Chondrocyte (in vitro differentiated cells): ENCODE data around the gene TTC33. TPM values are rescaled to one million over a fixed set of nuclear protein-coding genes. Genes with fewer than 3 reads are reported as not detected.
"Not testable (repeated sequence)": the region's sequence is repeated elsewhere in the genome, so short reads cannot be mapped to it uniquely, and the experiment has no call there.

Experiments
- DNase-seq: peaks from one replicate; pipeline ENCODE4 v3.0.0; 2021; ENCODE audit warnings: mixed read lengths, low spot score
- H3K27ac Mint-ChIP-seq: one replicate; pipeline ENCODE4 v1.8.0; 2021; ENCODE audit warnings: mild to moderate bottlenecking, moderate library complexity, mixed read lengths; ENCODE audit not compliant: unreplicated experiment
- H3K27me3 Mint-ChIP-seq: 2 replicates; pipeline ENCODE4 v1.8.0; 2021; ENCODE audit warnings: low read depth, mixed read lengths
- H3K36me3 Mint-ChIP-seq: 2 replicates; pipeline ENCODE4 v1.8.0; 2021; ENCODE audit warnings: low read depth, mixed read lengths
- H3K4me1 Mint-ChIP-seq: 2 replicates; pipeline ENCODE4 v1.8.0; 2021; ENCODE audit warnings: low read depth, mild to moderate bottlenecking, mixed read lengths
- H3K4me3 Mint-ChIP-seq: one replicate; pipeline ENCODE4 v1.8.0; 2021; ENCODE audit warnings: mild to moderate bottlenecking, moderate library complexity, mixed read lengths; ENCODE audit not compliant: unreplicated experiment
- H3K9me3 Mint-ChIP-seq: 2 replicates; pipeline ENCODE4 v1.8.0; 2021; ENCODE audit warnings: low read depth, mixed read lengths
- CTCF ChIP-seq: fragments of 200-600 bp; sonication (generic); IDR thresholded peaks from 2 replicates; pipeline ENCODE4 v1.5.0; 2021; ENCODE audit warnings: antibody characterized with exemption, mild to moderate bottlenecking, moderate library complexity
- total RNA-seq: library from RNA; stranded (reverse); gene quantifications from 3 replicates; pipeline ENCODE4 v1.2.1, GENCODE V29; 2021

TTC33 gene
- total RNA-seq, 1 donor from 2014 or later, result 14.3 TPM

- peaks cover 7% of the 10 kb centered on the region for H3K4me1 Mint-ChIP-seq
- no peak for TF ChIP-seq CTCF
- H3K27ac Mint-ChIP-seq, result no peak overlapping the region
- no peaks in the 10 kb centered on the region for H3K9me3 Mint-ChIP-seq
- no peak for DNase-seq
- no peaks in the 10 kb centered on the region for H3K36me3 Mint-ChIP-seq
- no peak overlapping the region for H3K4me3 Mint-ChIP-seq
- H3K27me3 Mint-ChIP-seq, result peaks cover 10% of the 10 kb centered on the region
Measured at GRCh38 chr5:40667161-40667663, 88.5 kb downstream of the TTC33 start.

DNA sequence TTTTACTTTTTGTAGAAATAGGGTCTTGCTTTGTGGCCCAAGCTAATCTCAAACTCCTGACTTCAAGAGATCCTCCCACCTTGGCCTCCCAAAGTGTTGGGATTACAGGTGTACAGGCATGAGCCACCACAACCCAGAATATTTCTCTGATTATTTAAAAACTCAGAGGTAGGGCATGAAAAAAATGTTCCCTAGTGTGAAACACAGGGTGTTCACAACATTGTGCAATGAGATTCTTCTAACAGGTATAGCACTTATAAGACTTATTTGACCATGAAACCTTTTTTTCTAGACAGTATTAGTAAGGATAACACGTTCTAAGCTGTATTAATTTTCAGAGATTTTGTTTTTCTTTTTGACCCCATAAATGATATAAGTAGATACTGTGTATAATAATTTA, 89.1 kb downstream of the TTC33 start:
- no peak overlapping the region for H3K4me3 Mint-ChIP-seq
- no peaks in the 10 kb centered on the region for H3K36me3 Mint-ChIP-seq
- no peaks in the 10 kb centered on the region for H3K9me3 Mint-ChIP-seq
- H3K27me3 Mint-ChIP-seq, result peaks cover 10% of the 10 kb centered on the region
- H3K27ac Mint-ChIP-seq, result no peak overlapping the region
- no peak for DNase-seq
- peaks cover 7% of the 10 kb centered on the region for H3K4me1 Mint-ChIP-seq
- no peak for TF ChIP-seq CTCF

- TF ChIP-seq CTCF, result no peak
- Mint-ChIP-seq H3K27me3 (peaks cover 10% of the 10 kb centered on the region), H3K4me3 (no peak overlapping the region), H3K9me3 (no peaks in the 10 kb centered on the region), H3K27ac (no peak overlapping the region), H3K4me1 (peaks cover 2% of the 10 kb centered on the region), H3K36me3 (no peaks in the 10 kb centered on the region)
- no peak for DNase-seq
Measured at GRCh38 chr5:40665635-40666298, 90.0 kb downstream of the TTC33 start.

GRCh38 chr5:40660751-40661150, 95.0 kb downstream of the TTC33 start:
- Mint-ChIP-seq H3K9me3 (no peaks in the 10 kb centered on the region), H3K4me1 (no peaks in the 10 kb centered on the region), H3K27ac (no peak overlapping the region), H3K4me3 (no peak overlapping the region), H3K36me3 (peaks cover 4% of the 10 kb centered on the region), H3K27me3 (peaks cover 6% of the 10 kb centered on the region)
- DNase-seq, result no peak
- TF ChIP-seq CTCF, result no peak

DNA sequence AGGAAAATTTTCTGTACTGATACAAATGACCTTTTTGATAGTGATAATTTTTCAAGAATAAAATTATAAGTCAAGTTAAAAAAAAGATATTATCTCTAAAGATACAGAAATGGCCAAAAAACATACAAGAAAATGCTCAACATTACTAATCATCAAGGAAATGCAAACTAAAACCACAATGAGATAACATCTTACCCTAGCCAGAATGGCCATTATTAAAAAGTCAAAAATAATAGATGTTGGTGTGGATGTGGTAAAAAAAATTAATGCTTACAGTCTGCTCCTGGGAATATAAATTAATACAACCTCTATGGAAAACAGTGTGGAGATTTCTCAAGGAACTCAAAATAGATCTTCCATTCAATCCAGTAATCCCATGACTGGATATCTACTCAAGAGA, 99.0 kb downstream of the TTC33 start:
- no peak for DNase-seq
- no peak for TF ChIP-seq CTCF
- Mint-ChIP-seq H3K9me3 (no peaks in the 10 kb centered on the region), H3K4me1 (no peaks in the 10 kb centered on the region), H3K27ac (no peak overlapping the region), H3K4me3 (no peak overlapping the region), H3K36me3 (peaks cover 4% of the 10 kb centered on the region), H3K27me3 (peaks cover 6% of the 10 kb centered on the region)

- not testable (repeated sequence) for H3K9me3 Mint-ChIP-seq, DNase-seq, H3K27me3 Mint-ChIP-seq, H3K4me1 Mint-ChIP-seq, H3K36me3 Mint-ChIP-seq, H3K27ac Mint-ChIP-seq, H3K4me3 Mint-ChIP-seq
Measured at GRCh38 chr5:40656091-40656490, 99.7 kb downstream of the TTC33 start.
